HG03097 (cell line): ENCODE measurements around the gene CAMK1G.

Source experiments
- ATAC-seq: cut with Tn5 transposase; IDR thresholded peaks from one replicate; pipeline ENCODE4 v1.9.1; 2021; ENCODE audit not compliant: unreplicated experiment, low FRiP score

The CAMK1G gene

DNA sequence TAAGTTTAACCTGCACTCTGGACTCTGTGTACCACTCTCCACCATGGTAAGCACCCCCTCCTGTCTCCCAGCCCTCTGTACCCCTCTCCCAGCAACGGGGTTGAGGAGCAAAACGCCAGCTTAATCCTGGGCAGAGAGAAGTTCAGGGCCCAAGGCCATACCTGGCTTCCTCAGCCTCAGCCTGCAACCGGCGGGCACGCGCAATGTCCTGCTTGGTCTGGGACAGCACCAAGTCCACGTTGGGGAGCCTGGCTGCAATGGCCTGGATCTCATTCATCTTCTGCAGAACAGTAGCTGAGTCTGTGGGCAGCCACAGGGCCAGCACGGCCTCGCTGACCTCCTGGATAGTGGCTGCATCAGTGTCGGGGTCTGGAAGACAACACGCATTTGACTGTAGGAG lies 34.8 kb downstream of the CAMK1G start:
- ATAC-seq: no peak

DNA sequence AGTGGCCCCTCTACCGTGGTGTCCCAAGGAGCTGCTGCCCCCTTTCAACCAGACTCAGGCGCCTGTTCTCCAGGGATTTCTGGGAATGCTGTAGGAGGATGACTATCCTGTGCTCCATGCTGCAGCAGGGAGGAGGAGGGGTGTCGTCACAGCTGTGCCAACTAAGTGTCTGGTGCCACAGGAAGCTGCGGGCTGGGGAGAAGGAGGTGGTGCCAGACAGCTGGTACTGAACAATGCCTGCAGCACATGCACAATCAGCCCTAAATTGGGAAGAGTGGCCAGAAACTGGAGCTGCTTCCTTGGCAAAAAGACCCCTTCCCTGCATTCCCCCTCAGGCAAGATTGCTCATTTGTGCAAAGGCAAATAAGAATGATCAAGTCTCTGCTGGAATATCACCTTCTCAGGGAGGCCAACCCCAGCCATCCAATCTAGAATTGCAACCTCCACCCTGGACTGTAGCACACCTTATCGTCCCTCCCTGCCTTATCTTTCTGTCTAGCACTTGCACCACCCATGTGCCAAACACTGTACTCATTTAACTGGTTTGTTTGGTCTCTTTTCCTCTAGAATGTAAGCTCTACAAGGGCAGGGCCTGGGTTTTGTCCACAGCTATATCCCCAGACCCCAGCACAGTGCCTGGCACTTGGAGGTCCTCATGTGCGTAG lies 35.4 kb downstream of the CAMK1G start:
- ATAC-seq: no peak

DNA sequence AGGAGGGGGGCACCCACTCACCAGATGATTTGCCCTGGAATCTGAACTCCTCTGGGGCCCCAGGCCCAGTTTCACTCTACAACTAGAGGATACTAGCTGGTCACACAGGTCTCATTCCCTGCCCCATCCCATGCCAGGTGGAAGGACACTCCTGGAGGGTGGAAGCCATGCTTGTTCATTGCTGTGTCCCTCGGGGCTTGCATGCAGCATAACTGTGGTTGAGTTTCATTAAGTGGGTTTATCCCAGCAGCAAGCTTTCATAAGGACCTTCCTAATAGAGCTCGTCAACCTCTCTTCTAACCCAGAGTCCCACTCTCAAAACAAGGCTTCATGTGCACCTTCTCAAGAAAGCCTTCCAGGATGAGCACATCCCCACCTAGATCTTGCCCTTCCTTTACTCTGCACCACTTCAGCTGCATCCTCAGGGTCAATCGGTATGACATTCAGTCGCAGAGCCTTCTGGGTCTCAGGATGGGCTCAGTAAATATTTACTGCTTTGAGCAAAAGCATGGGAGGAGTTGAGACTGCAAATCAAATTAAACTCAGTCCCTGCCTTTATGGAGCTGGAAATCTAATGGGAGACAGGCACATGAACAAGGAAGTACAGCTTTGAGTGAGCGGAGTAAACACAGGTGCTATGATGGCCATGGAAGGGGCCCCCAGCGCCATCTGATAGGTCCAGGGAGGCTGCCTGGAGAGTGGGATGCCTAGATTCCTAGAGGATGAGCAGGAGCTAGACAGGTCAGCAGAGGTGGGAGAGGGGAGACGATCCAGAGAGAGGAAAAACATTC lies 36.4 kb downstream of the CAMK1G start:
- no peak for ATAC-seq

DNA sequence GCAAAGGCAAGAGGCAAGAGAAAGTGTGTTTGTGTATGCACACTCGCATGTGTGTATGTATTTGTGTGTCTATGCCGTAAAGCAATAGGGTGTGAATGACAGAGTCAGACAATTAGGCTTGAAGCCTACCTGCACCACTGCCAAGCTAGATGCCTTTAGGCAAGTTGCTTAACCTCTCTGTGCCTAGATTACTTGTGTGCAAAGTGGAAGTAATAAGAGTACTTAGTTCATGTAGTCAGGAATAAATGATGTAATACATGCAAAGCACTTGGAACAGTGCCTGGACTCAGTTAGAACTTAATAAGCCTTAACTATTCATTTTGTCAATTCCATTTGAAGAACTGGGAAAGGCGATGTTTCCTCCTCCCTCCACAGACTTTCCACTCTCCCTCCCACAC lies 37.0 kb downstream of the CAMK1G start:
- no peak for ATAC-seq

DNA sequence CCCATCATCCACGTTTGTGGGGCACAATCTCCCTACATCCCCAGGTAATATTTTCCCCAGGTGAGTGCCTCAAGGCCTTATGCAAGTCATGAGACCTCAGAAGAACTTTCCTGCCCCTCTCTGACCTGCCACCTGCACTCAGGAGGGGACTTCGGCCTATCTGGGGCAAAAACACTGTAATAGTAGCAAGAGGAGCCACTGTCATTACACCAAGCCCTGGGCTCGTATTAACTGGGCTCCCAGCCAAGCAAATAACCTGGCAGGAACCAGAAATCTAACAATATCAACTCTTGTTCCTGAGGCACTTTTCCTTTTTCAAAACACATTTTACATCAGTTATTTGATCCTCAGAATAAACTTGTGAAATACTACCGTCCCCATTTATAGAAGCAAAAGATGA lies 37.8 kb downstream of the CAMK1G start:
- no peak for ATAC-seq

DNA sequence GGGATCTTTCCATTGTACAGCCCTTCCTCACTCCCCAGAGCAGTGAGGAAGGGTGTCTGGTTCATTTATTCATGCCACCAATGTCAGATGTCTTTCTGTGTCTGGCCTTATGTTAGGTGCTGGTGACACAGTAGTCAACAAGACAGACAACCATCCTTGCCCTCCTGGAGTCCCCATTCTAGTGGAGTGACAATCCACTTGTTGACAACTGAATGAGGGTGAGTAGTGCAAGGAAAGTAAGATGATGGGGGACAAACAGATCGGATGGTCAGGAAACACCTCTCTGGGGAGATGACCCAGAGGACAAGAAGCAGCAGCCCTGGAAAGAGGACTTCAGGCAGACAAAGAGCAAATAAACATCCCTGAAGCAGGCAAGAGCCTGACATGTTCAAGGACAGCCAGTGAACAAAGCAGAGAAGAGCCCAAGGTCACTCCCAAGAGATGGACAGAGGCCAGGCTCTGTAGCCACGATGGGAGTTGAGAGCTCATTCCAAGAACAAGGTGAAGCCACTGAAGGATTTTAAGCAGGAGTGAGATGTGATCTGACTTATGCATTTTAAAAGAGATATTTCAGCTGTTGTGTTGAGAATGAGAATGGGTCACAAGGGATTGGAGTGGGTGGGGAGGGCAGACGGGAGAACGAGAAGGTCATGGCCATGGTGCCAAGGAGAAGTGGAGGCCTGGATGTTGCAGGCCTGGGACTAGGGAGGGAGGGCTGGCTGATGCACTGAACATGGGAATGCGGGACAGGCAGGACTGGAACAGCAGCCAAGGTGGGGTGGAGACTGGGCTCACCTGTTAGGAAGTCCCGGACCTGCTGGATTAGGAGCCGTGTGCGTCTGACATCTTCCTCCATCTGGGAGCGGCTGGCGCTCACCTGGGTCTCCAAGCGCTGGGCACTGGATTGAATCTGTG lies 38.5 kb downstream of the CAMK1G start:
- no peak for ATAC-seq

DNA sequence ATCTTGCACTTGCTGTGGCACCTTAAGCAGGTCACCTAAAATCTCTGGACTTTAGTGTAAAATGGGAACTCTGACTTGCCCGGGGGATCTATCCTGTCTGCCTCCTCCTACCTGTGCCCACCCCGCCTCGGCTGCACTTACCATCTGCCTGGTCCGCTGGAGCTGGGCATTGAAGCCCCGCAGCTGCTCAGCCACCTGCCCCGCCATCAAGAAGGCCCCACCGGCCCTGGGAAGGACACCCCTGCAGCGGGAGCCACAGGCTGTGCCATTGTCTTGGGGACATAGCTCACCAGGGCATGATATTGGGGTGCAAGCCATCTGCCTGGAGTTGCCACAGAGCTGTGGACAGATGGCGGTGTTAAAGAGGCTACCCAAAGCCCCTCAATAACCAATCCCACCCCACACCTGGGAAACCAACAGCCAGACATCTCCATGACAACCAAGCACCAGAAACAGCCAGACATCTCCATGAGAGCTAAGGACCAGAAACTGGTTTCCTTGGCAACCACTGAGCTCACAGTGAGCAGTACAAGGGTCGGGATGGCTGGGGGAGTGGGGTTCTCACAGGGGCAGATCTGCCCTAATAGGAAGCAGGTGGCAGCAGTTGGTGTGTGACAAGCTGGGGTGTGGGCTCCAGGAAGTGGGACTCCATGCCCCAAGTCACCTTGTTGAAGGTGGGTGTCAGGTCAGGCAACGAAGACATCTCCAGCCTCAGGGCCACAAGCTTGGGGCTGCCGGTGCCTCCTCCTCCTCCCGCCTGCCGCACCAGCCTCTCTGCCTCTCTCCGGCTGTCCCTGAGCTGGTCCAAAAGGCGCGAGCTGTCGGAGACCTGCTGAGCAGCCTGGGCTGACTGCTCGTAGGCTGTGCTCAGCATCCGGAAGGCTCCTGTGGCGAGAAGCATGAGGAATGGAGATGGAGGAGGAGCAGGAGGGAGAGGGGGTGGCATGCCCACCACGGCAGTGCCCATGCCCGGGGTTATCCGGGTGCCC lies 39.6 kb downstream of the CAMK1G start:
- no peak for ATAC-seq

DNA sequence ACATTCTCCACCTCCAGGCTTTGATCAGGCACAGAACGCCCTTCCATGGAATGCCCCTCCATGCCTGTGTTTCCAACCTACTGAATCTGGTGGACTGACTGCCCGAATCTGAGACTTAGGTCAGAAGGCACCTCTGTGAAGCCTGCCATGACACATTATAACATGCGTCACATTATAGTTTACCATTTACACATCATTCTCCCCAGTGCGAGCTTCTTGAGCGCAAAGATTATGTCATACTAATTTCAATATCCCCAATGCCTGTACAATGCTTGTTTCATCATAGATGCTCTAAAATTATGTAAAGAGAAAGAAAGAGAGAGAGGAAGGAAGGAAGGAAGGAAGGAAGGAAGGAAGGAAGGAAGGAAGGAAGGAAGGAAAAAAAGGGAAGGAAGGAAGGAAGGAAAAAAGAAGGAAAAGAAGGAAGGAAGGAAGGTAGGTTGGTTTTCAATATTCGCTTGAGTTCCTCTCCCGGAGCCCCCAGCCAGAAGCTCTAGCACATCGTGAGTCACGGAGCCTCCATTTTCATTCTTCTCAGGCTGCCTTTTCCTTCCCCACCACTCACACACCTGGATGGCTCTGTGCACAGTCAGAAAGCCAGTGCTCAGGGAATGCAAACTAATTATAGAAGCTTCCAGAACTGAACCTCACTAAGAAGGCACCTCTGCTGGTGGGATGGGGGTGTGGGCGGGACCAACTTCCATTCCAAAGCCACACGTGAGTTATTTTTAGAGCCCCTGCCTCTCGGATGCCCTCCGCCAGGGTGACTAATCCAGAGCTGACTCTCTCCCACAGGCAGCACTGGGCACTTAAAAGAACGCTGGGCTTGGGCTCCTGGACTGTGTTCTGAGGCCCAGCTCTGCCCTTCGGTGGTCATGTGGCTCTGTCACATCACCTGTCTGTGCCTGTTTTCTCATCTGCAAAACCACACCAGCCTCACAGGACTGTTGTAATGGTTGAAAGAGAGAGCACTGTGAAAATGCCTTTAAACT lies 41.3 kb downstream of the CAMK1G start:
- no peak for ATAC-seq

DNA sequence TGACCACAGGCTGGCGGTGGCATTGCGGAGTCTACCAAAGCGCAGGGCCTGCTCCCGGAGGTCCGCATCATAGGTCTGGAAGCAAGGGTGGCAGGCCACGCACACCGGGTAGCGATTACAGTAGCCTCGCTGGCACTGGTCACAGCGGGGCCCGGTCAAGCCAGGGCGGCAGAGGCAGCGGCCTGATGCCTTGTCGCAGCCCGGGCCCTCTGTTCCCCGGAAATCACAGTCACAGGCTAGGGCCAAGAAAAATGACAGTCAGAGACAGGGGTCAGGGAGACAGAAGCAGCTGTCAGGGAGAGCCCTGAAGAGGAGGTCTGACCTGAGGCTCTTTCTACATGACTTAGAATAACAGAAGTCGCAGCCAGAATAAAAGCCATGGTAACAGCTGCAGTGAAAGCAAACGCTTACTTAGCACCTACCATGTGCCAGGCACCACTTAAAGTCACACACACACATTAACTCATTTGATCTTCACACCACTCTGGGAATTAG lies 42.3 kb downstream of the CAMK1G start:
- ATAC-seq: no peak

DNA sequence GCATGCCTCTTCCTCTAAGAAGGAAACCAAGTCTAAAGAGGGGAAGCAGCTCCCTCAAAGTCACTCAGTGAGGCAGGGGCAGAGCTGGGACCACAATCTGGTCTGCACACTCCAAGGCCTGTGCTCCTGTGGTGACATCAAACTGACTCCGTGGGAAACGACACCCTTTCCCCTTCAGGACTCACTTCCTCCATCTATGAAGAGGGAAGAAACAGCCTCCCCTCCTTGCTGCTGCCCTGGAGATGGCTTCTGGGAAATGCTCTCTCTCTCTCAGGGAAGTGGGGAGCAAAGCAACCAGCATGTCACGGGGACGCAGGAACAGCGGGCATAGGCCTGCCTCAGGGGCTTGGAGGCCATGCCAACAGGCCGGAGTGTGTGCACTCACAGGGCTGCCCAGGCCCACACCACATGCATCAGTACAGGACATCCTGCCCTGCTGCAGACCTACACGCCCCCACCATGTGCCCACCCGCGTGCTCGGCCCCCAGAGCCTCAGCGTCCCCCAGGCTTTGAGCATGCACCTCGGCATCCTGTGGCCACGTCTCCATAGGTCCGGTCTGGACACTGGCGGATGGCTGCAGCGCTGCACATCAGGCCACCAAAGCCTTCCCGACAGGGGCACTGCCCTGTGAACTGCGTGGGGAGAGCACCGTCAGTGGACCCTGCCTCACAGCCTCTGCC lies 43.0 kb downstream of the CAMK1G start:
- ATAC-seq: no peak

DNA sequence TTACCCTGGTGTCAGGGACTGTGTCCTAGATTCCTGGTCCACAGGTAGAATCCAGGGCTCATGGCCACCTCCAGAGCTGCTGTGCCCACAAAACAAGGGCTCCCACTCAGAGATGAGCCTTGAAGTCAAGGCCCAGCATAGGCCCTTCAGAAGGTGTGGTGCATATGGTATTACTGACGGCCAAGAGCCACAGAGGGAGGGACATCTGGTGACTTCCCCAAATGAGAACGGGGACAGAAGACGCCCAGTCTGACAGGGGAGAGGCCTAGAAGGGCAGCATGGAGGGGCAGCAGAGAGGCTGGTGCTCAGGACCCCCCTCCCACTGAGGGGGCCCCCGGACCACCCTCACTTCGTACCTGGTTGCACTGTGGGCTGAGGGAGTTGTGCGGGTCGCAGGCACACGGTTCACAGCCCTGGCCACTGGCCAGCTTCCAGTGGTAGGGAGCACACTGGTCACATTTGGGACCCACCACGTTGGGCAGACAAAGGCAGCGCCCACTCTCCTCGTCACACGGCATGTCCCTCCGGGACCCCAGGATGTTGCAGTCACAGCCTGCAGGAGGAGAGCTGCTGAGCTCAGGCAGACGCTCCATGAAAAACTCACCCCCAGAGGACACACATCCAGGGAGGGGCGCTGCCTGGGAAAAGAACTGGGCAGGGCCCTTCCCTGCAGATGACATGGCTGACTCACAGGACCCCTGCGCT lies 43.7 kb downstream of the CAMK1G start:
- no peak for ATAC-seq

DNA sequence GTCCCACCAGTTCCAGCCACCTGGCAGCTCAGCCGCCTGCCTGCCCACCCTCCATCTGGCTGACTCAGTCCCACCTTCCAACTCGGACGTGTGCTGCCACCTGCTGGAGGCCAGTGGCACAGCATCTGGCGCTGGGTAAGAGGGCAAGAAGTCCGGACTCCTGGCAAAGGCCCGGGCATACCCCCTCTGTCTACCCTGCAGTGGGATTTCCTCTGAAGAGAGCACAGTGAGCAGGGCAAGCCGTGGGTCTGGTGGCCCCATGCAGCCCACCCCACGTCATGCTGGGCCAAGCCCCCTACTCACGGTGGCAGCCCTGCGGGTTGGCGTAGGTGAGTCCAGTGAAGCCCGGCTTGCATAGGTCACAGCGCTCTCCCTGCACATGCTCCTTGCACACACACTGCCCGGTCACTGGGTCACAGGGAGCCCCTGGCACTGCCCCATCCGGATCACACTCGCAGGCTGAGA lies 44.2 kb downstream of the CAMK1G start:
- no peak for ATAC-seq

DNA sequence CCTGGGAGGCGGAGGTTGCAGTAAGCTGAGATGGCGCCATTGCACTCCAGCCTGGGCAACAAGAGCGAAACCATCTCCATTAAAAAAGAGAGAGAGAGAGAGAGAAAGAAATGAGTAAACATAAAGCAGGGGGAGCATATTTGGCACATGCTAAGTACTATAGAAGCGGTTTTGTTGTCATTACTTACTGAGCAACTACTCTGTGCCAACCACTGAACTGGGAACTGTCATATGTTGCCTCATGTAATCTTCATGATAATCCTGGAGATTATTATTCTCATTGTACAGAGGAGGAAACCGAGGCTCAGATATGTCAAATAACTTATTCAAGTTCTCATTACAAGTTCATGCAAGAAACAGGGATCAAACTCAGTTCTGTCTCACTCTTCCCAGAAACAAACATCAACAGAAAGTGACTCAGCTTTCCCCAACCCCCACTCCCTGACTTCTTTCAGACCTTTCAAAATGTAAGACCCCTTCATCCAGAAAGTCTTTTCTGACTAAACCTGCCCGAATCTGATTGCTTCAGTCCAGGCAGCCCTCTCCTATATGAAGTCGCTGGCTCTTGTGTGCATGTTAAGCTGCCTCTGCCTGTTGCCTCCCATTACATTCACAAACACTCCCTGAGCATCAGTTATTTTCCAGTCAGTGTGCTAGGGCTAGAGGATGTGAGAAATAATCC lies 45.2 kb downstream of the CAMK1G start:
- ATAC-seq: no peak

DNA sequence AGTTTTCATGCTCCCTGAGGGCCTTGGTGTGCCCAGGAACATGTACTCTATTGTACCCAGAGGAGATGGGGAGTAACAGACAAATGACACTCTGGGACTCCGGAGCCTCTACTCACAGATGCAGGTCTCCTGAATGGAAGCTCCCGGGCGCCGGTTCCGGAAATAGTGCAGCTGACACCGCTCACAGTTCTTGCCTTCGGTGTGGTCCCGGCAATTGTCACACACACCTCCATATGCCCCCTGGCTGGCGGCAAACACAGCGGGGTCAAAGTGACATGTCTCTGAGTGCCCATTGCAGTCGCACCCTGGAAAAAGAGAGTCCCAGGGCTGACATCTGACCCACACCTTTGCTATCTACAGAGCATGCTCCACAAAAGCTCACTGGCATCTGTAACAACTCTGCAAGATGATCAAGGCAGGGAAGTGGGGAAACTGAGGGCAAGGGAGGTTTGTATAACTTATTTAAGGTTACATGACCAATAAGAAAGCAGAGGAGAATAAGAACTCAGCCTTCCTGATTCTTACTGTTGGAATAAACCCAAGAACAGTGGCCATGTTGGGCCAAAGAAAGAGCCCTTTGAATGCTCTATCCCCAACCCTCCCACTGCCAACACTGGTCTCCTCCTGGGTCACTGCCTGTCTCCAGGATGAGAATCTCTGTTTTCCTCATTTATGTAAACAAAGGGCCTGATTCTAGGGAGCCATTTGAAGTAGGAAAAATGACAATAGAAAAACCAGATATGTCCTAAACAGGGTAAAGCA lies 46.3 kb downstream of the CAMK1G start:
- no peak for ATAC-seq

DNA sequence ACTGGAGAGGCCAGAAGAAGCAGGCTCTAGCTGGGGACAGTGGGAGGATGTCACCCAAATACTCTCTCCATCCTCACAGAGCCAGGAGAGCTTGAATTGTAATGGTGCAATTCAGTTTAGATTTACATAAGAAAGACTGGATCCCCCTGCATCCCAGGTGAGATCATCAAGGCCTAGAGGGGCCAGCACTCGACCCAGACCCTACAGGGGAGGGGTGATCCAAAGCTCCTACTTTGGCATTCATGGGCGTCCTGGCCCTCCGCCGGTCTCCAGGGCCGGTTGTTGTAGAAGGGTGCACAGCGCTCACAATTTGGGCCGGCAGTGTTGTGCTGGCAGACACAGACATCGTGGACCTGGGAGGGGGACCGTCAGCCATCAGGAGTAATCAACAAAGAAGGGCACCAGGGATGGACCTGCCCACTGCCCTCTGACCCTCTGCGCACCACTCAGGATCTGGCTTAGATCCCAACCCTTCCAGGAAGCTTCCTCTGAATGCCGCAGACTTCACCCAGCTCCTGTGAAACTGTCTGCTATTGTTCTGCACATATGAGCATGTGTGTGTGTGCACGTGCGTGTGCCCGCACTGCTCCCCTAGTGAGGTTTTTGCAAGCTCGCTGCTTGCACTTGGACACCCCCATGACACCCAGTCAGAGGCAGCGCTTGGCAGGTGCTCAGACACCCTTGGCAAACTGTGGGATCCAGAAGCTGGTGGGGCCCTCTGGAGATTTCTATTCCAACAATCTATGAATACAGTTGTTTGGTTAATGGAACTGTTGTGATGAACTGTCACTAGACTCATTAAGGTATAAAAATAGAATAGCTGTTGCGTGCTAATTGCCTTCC lies 47.1 kb downstream of the CAMK1G start:
- no peak for ATAC-seq
